ENCODE data around the gene THRB.

DNA sequence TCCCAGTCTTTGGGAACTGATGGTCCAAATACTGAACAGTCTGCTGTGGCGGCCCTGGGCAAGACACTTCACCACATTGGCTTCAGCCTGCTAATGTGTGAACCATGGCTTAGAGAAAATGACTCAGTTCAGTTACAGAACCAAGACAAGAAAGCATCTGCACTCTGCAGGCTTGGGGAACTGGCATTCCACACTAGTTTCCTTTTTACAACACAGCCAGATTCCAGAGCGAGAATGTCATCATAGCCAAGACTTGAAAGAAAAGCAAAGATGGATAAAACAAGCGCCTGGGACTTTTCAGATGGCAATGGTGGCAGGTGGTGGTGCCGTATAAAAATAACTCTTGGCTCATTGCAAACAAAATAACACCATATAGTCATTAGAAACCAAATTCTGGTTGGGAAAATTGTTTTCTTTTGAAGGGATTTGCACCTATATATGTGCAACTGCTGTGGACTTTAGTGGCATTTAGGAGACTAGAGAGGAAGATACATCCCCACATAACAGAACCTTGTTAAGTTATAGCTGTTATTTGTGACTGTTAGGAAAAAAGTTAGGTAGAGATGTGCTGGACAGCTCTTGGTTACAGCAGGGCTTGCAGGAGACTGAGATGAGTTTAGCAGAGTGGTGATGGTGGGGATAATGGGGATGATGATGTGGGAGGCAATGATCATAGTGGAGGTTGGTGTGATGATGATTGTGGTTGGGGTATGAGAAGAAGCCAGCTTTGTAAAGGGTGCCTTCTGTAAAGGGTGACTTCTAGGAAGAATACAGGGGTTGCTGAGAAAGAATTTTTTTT, 273.6 kb downstream of the THRB start:
- TF ChIP-seq, protein P1, sequence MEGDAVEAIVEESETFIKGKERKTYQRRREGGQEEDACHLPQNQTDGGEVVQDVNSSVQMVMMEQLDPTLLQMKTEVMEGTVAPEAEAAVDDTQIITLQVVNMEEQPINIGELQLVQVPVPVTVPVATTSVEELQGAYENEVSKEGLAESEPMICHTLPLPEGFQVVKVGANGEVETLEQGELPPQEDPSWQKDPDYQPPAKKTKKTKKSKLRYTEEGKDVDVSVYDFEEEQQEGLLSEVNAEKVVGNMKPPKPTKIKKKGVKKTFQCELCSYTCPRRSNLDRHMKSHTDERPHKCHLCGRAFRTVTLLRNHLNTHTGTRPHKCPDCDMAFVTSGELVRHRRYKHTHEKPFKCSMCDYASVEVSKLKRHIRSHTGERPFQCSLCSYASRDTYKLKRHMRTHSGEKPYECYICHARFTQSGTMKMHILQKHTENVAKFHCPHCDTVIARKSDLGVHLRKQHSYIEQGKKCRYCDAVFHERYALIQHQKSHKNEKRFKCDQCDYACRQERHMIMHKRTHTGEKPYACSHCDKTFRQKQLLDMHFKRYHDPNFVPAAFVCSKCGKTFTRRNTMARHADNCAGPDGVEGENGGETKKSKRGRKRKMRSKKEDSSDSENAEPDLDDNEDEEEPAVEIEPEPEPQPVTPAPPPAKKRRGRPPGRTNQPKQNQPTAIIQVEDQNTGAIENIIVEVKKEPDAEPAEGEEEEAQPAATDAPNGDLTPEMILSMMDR (IDR thresholded peaks at IDR 0.05), result no peak
- TF ChIP-seq POLR2A (IDR thresholded peaks at IDR 0.05), result no peak
